Activated CD4-positive, alpha-beta T cell treated with anti-CD3 and anti-CD28 coated beads, Interleukin-2, amount 50 U/mL, for 24 hours (primary cell): ENCODE data around the gene CDH4.

Source experiments
- DNase-seq, 2 donors: peaks; one replicate each; pipeline ENCODE4 v3.0.0-alpha.2; 2020; ENCODE audit warnings: low read depth in 1 of 2, low spot score in 1 of 2

CDH4 gene

DNA sequence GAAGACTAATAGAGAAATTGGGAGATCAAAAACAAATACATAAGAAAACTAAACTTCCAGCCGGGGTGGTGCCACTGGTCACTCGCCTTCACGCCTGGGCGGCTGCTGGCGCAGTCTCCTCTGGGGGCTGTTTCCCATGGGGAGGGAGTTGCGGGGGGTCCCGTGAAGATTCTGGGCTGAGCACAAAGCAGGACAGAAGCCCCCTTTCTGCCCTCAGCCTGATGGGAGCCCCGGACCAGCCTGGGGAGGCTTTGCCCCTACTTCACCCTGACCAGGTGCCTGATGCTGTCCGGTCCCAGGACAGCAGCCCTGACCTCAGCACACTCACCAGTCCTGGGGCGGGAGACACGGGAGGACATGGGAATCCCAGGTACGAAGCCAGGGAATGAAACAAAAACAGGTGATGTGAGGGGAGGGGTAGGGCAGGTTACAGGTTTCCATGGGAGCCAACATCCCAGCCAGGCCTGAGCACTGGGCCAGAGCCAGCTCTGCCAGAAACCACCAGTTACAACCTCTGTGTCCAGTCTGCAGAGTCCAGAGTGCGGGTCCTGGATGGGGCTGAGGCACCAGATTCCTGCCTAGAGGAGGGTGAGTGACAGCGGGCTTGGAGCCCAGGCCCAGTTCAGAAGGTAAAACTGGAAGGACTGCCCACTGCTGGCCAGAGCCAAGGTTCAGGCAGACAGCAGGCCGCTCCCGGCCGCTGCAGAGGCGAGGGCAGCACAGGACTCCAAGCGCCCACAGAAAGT is 487.2 kb downstream of the CDH4 start:
- DNase-seq, result no peak

DNA sequence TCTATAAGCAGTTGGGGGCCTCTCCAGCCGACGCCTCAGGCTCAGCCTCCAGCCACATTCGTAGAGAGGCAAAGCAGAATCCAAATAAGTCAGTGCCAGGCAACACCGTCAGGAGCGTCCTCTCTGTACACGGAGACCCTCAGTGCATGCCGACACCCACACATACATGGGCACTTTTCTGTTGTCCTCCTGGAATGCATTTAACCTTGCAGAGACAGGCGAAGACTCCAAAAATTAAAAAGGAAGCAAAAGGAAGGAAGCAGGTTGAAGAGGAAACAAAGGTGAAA is 487.7 kb downstream of the CDH4 start:
- no peak for DNase-seq

DNA sequence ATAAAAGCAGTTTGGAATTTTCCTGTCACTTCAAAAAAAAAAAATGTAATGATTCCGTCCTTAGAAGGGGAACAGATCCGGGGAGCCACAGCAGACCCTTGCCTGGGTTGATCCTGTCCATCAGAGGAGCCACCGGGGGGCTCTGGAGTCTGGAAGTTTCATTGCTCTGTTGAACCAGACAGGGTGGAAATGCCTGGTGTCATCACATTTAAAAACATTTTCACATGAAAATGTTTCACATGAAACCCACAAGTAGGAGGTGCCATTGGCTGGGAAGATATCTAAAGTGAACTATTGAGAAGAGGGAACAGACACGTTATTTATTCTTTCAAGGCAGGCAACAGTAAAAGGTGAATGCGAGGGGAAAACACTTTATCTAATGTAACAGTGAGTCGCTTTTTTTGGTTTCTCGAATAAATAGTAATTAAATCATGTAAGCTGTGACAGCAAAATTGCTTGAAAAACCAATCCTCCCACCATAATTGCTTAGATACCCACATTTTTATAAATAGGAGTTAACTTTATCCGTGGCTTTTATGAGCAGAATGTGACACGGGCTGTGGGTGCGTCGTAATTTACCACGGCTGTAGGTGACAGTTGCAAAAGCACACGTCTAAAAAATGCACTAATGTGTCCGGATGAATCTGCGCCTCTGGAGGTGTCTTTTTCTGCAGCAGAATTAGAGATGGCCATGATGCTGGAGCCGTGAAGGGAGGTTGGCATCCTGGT is 490.2 kb downstream of the CDH4 start:
- no peak for DNase-seq

DNA sequence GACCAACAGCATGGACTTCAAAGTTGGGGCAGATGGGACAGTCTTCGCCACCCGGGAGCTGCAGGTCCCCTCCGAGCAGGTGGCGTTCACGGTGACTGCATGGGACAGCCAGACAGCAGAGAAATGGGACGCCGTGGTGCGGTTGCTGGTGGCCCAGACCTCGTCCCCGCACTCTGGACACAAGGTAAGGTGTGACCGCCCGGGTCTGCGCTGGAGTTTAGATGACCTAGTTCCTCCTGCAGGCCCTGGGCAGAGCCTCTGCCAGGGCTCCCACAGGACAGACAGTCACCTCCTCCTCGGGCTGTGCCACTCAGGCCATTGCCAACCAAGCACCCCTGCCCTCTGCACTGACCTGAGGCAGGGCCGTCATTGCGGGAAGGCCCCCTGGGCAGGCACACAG is 491.5 kb downstream of the CDH4 start:
- no peak for DNase-seq

DNA sequence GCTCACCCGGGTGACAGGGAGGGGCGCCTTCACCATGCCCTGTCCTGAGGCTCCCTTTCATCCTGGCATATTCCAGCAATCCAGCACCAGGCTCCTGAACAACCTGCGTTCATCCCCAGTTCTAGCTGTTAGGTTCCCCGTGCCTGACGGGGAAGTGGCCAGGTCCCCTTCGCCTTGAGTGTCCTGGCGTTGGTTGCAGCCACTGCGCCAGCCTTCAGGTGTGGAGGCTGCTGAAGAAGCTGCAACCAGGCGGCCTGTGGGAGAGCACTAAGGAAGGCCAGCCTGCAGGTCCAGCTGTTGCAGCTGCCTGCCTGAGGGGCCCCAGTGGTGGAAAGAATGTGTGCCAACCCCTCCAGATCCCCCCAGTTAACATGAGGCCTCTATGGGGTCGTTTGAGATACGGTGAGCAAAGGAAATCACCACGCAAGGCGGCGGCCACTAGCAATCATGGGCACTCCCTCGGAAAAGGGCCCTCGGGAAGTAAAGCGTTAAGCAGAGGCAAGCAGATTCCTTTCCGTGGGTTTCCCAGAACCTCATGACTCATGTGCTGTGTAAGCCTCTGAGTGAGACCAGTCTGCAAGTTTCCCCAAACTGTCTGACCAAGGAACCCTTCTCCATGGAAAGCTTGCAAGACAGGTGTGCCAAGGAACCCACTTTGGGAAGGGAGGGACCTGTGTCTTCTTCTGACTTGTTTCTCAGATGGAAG is 492.8 kb downstream of the CDH4 start:
- DNase-seq, result no peak

DNA sequence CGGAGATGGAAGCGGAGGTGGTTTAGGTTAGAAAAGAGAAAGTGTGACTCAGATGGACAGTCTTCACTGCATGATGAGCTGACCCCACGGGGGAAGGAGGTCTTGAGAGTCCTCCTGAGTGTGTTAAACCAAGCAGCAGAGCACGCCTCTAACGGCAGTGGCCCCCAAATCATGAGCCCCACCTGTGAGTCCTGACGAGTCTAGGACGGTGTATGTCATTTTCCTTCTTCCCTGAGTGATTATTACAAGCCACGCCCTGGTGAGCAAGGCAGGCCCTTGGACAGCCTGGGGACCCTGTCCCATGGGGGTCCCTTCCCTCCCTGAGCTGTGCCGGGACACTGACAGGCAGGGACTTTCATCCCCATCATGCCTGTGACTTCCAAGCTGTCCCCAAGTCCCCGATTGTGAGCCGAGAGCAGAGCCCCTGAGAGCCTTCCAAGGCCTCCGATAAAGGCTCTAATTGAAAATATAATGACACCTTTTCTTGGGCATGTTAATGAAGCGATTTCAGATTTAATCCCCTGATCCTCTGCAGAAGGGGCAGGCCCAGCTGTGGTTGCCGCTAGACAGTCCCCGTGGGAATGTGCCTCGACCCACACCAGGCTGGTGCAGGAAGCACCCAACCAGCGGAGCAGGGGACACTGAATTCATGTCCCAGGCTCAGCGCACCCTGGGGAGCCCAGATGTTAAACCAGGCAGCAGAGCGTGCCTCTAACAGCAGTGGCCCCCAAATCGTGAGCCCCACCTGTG is 493.5 kb downstream of the CDH4 start:
- DNase-seq, result no peak

DNA sequence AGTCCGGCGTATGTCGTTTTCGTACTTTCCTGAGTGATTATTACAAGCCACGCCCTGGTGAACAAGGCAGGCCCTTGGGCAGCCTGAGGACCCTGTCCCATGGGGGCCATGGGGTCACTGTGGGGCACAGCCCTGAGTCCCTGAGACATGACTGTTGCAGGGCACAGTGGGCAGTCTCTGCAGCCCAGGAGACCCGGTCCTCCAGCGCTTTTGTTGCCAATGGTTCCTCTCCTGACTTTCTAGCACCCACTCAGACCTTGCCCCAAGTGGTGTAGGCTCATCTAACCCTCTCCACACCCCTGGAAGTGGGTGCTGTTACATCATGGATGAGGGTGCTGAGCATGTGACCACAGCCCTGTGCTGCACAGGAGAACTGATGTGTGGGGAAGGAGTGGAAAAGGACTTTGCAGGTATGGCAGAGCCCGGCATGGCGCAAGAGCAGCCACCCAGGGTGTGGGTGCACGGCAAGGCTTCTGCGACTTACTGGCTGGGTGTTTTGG is 494.1 kb downstream of the CDH4 start:
- no peak for DNase-seq

DNA sequence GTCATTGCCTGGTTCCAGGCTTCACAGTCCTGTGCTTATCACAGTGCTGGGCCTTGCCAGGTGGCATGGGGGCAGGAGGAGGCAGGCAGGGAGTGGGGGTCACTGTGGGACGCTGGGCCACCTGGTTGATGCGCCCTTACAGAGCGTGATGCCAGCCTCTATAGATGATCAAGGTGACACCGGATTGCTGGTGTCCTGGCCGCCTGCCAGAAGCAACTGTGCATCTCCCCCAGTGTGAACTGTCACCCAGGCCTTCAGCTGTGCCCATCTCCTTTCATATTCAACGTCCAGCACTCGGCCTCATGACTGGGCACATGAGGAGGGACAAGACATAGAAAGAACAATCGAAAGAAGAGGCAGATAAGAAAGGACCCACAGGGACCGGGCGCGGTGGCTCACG is 494.7 kb downstream of the CDH4 start:
- no peak for DNase-seq

DNA sequence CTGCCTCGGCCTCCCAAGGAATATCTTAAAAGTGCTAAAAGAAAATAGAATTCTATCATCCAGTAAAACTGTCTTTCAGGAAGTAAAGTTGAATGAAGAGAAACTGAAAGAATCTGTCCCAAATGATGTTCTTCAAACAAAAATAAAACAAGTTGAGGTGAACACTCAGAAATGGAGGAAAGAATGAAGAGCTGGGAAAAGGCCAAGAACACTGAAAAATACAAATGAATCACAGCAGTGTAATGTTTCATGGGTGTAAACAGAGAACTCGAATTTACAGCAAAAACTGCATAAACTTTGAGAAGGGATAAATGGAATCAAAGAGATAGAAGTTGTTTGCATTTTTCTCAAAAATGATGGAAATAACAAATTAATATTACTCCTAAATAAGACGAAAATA is 496.3 kb downstream of the CDH4 start:
- DNase-seq, result no peak

DNA sequence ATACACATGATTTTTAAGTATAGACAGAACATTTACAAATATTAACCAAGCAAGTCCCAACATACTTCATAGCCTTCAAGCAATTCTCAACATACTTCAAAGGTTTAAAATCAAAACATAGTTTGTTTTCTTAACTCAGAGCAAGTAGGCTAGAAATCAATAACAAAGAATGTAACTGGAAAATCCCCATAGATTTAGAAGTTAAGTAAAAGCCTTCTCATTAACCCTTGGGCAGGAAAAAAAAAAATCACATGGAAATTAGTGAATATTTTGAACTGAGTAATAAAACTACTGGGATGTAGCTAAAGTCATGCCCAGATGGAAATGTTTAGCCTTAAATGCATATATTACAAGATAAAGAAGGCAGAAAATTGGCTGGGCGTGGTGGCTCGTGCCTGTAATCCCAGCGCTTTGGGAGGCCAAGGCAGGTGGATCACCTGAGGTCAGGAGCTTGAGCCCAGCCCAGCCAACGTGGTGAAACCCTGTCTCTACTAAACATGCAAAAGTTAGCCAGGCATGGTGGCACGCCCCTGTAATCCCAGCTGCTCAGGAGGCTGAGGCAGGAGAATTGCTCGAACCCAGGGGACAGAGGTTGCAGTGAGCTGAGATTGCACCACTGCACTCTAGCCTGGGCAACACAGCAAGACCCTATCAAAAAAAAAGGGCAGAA is 497.5 kb downstream of the CDH4 start:
- DNase-seq, result no peak

DNA sequence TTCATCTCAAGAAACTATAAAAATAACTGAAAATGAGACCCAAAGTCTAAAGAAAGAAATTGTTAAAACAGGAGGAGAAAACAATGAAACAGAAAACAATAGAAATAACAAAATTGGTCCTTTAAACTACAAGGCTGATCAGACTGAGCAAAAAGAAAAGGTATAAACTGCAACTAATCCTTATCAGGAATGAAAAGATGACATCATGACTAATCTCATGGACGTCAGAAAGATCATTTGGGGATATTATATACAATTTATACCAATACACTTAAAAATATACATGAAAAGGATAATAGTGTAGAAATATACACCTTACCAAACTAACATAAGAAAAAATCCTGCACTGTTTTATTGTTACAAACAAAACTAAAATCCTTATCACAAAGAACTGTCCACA is 498.0 kb downstream of the CDH4 start:
- DNase-seq, result no peak

DNA sequence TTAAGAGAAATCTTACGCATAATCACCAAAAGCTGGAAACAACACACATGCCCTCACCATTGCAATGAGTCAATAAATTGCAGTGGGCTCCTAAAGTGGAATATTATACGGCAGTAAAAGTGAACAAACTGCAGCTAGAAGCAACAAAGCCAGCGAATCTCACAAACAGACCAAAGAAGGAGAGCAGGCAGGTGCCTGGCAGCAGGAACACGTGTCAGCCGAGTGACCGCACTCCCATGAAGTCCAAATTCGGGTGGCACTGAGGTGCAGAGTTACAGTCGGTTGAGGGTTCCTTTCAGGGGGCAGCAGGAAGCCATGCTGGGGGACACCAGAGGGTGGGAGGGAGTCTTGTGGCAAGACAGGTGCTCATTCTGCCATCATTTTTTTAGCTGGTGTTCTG is 500.5 kb downstream of the CDH4 start:
- DNase-seq, result no peak

DNA sequence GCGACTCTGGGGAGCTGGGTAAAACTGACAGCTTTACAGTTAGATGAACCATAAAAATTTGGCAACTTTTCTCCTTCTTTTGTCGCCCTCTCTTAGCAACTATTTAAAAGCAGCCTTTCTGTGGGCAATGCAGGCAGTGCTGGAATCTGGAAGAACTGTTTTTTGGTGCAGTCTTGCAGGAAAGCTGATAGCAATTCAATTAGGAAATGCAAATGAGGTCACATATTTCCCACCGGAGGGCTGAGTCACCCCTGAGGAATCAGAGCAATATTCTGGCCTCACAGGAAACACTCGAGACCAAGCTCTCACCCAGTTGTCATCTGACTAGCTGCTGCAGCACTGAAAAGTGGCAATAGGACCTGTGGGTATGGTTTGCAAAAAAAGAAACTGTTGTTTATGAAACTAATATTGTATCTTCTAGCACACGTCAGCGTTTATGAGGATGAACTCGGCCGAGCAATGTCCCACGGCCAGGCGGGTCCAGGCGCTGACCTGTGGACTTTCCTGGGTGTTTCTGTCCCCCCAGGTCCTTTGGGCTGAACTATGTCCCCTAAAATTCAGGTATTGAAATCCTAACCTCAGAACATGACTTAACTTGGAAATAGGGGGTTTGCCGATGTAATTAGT is 501.4 kb downstream of the CDH4 start:
- no peak for DNase-seq

DNA sequence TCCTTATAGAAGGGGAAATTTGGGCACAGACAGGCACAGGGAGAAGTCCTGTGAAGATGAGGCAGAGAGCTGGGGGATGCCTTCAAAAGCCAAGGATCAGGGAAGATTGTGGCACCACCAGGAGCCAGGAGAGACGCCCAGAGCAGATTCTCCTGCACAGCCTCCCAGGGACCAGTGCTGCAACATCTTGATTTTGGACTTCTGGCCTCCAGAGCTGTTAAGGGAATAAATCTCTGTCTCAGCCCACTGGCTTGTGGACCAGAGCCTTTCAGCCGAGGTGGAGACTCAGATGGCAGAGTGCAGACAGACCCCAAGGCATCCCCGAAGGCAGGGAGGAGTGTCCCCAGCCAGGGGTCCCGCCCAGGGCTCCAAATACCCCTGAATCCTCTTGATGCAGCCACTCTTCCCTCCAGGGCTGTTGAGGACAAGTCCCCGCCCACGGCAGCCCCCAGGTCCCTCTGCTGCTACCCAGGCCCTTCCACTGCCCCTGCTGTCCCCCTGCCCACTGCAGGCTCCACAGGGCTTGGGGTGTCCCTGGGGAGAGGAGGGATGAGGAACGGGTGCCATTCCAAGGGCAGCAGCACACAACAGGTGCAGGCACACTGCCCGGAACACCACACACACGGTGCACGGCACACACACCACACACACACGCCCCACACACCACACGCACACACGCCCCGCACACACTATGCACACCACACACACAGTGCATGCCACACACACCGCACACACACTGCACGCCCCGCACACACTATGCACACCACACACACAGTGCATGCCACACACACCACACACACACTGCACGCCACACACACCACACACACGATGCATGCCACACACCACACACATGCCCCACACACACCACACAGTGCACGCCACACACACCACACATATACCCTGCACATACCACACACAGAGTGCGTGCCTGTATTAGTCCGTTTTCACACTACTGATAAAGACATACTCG is 502.2 kb downstream of the CDH4 start:
- DNase-seq, result no peak

DNA sequence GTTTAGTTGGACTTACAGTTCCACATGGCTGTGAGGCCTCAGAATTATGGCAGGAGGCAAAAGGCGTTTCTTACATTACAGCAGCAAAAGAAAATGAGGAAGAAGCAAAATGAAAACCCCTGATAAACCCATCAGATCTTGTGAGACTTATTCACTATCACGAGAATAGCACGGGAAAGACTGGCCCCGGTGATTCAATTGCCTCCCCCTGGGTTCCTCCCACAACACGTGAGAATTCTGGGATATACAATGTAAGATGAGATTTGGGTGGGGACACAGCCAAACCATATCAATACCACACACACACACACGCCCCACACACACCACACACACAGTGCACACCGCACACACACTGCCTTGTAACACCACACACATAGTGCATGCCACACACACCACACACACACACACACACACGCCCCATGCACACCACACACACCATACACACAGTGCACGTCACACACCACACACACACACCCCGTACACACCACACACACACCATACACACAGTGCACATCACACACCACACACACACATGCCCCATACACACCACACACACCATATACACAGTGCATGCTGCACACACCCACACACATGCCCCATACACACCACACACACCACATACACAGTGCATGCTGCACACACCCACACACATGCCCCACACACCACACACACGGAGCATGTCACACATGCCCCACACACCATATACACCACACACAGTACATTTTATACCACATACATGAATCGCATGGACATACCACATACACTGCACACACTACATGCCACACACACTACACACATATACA is 503.1 kb downstream of the CDH4 start:
- DNase-seq, result no peak

DNA sequence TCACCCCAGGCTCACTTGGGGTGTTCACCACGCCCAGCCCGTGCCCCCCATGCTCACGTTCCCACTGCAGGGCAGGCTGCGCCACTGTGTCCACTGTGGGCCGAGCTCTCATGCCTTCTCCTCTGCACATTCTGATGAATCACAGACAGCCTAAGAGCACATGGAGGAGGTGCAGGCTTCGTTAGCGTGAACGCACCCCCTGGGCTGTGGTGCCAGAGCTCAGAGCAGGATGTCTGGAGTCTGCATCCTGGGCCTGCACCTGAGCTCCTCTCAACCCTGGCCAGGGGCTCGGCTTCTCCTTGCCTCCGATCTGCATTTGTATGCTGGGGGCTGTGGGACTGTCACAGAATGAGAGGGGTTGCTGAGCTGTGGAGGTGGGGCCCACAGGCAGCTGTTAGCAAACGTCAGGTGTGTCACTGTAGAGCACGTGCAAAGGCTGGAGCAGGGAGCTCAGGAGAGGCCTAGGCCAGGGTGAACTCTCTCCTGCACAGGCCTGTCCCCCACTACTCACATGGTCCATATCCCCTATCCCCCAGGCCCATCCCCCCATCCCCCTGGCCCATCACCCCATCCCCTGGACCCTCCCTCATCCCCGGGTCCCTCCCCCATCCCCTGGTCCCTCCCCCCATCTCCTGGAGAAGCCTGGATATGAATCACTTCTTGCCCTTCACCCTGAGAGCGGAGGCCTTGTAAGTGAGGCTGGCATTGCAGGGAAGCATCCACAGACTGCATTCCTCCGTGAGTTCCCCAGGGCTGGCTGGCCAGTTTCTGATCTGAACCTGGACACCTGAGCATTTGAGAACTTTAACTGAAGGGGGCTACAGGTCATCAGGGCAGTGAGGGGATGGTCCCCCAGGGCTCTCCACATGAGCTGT is 504.1 kb downstream of the CDH4 start:
- no peak for DNase-seq

DNA sequence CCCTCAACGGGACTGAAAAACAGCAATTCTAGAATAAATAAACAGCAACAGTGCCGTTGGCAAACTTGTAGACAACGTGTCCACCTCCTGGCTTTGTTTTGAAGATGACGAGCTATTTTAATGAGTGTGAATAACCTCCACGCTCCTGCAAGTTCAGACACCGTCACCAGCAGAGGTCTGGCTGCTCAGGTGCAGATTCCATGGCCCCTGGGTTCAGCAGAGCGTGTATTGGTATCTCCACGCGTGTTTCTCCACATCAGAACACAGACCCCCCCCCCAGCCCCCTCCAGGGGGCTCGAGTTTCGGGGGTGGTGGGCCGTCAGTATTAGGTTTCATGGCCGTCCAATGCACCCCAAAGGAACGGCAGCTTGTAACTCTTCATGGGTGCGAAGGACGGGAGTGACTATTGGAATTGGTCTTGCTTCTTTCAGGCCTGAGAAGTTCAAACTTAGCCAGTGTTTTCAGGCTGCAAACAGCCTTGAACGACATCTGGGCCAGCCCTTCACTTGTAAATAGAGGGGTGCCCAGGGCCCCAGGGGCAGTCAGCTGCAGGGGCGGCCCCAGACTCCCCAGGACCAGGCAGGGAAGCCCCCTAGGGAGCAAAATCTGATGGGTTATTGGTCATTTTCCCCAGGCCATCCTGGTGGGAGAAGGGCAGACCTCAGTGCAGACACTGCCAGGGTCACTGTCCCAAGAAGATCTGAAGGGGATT is 505.1 kb downstream of the CDH4 start:
- DNase-seq, result no peak
